Heart left ventricle (tissue), 13 donors: ENCODE results near the gene CCDC148.

Experiments
- POLR2A ChIP-seq, 2 donors: fragments of 450-650 bp; IDR thresholded peaks; one replicate each; pipeline ENCODE4 v1.6.1; 2017; ENCODE audit warnings: antibody characterized with exemption in 2 of 2, mild to moderate bottlenecking in 2 of 2, moderate library complexity in 2 of 2
- TF ChIP-seq, protein P1 (sequence below), 12 donors: fragments of 200-600 bp; sonication (generic) in 4 of 12; IDR thresholded peaks; one replicate each; pipeline versions ENCODE4 v1.5.0 to v1.8.0; 2018 to 2022; ENCODE audit warnings: antibody characterized with exemption in 12 of 12, mild to moderate bottlenecking in 5 of 12
- donor health status: ischemic (EF 13 %, LVEDD 7.1; RV severe dilation, severe dysfunction).
- donor health status: DM: no; HTN: yes; CAD: no.
- donor health status: DM: no; HTN: no; CAD: no.
- donor health status: ischemic (EF 25% LVEDD 6.9; RV normal size, moderate dysfunction).
- donor health status: ischemic (EF 25% LVEDD 5.7; RV mildly dilated, moderate dysfunction).
- donor health status: ischemic (EF 35%, LVEDD 5.7; RV mildly dilated, moderate dysfunction).
- donor health status: nonischemic (EF 11% LVEDD 7.7; RV severe dilation, severe dysfunction).
- donor health status: DM: yes; HTN: yes; CAD: no.
- donor health status: PGD.
- donor health status: ischemic (EF 29% LVEDD 5.4; RV normal size, mild dysfunction).
- donor health status: nonischemic (EF 23%, LVEDD 6.1; RV moderate dilation, normal function).

- TF ChIP-seq, protein P1, sequence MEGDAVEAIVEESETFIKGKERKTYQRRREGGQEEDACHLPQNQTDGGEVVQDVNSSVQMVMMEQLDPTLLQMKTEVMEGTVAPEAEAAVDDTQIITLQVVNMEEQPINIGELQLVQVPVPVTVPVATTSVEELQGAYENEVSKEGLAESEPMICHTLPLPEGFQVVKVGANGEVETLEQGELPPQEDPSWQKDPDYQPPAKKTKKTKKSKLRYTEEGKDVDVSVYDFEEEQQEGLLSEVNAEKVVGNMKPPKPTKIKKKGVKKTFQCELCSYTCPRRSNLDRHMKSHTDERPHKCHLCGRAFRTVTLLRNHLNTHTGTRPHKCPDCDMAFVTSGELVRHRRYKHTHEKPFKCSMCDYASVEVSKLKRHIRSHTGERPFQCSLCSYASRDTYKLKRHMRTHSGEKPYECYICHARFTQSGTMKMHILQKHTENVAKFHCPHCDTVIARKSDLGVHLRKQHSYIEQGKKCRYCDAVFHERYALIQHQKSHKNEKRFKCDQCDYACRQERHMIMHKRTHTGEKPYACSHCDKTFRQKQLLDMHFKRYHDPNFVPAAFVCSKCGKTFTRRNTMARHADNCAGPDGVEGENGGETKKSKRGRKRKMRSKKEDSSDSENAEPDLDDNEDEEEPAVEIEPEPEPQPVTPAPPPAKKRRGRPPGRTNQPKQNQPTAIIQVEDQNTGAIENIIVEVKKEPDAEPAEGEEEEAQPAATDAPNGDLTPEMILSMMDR (IDR thresholded peaks at IDR 0.05): no peak
- TF ChIP-seq POLR2A (IDR thresholded peaks at IDR 0.05): no peak
Observed at GRCh38 chr2:158207354-158207753, 249.2 kb downstream of the CCDC148 start.
